ENCODE results near the gene KHSRP.

KHSRP gene

GRCh38 chr19:6448045-6448444, 23.4 kb upstream of the KHSRP start:
- no peak for DNase-seq (ENCODE audit: low read depth, low spot score)
- Histone ChIP-seq H3K4me1 (ENCODE audit: insufficient read depth, insufficient read length) (no peaks in the 10 kb centered on the region), H3K27me3 (ENCODE audit: insufficient read depth, insufficient read length) (no peaks in the 10 kb centered on the region), H3K9me3 (ENCODE audit: insufficient read depth, low read length) (0 out of 2 replicates have a peak, but pooled peaks cover 3% of the 10 kb centered on the region), H3K36me3 (ENCODE audit: insufficient read depth, insufficient read length, low read length) (peaks cover 9% of the 10 kb centered on the region), H3K4me3 (ENCODE audit: insufficient read length, low read depth) (no peak overlapping the region), H3K9ac (ENCODE audit: insufficient read length, low read depth) (no peak overlapping the region)
- TF ChIP-seq YY1 (IDR thresholded peaks at IDR 0.05; ENCODE audit: insufficient read depth, insufficient read length) (no peak), ZNF274 (IDR thresholded peaks at IDR 0.05; ENCODE audit: low read depth, low read length) (no peak), SUZ12 (IDR thresholded peaks at IDR 0.05; ENCODE audit: extremely low read depth, insufficient read depth, insufficient read length) (no peak)

GRCh38 chr19:6446452-6446851, 21.8 kb upstream of the KHSRP start:
- H3K9me3 ChIP-seq (ENCODE audit: insufficient read depth, low read length), result 0 out of 2 replicates have a peak, but pooled peaks cover 3% of the 10 kb centered on the region
- no peak overlapping the region for H3K9ac ChIP-seq (ENCODE audit: insufficient read length, low read depth)
- H3K4me3 ChIP-seq (ENCODE audit: insufficient read length, low read depth), result no peak overlapping the region
- no peaks in the 10 kb centered on the region for H3K4me1 ChIP-seq (ENCODE audit: insufficient read depth, insufficient read length)
- H3K36me3 ChIP-seq (ENCODE audit: insufficient read depth, insufficient read length, low read length), result peaks cover 4% of the 10 kb centered on the region
- no peak for DNase-seq (ENCODE audit: low read depth, low spot score)
- no peak for TF ChIP-seq SUZ12 (IDR thresholded peaks at IDR 0.05; ENCODE audit: extremely low read depth, insufficient read depth, insufficient read length)
- TF ChIP-seq ZNF274 (IDR thresholded peaks at IDR 0.05; ENCODE audit: low read depth, low read length), result no peak
- TF ChIP-seq YY1 (IDR thresholded peaks at IDR 0.05; ENCODE audit: insufficient read depth, insufficient read length), result no peak
- no peaks in the 10 kb centered on the region for H3K27me3 ChIP-seq (ENCODE audit: insufficient read depth, insufficient read length)

DNA sequence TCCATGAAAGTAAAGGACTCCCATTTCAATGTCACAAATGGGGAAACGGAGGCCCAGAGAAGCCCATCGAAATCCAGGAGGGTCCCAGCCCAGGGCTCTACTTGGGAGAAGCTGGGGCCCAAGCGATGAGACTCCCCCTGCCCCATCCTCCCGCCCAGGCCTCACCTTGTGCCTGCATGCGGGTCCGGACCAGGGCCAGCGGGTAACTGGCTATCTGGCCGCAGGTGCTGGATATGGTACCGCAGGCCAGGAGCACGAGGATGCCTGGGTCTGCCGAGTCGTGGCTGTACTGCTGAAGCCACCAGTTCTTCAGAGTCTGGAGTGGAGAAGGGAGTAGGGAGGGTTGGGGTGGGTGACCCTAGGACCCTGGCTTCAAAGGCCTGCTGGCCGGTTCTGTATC, 19.4 kb upstream of the KHSRP start:
- H3K27me3 ChIP-seq (ENCODE audit: insufficient read depth, insufficient read length), result no peaks in the 10 kb centered on the region
- no peak for TF ChIP-seq ZNF274 (IDR thresholded peaks at IDR 0.05; ENCODE audit: low read depth, low read length)
- TF ChIP-seq SUZ12 (IDR thresholded peaks at IDR 0.05; ENCODE audit: extremely low read depth, insufficient read depth, insufficient read length), result no peak
- no peak for TF ChIP-seq YY1 (IDR thresholded peaks at IDR 0.05; ENCODE audit: insufficient read depth, insufficient read length)
- H3K4me3 ChIP-seq (ENCODE audit: insufficient read length, low read depth), result no peak overlapping the region

GRCh38 chr19:6442087-6442688, 17.6 kb upstream of the KHSRP start:
- no peaks in the 10 kb centered on the region for H3K27me3 ChIP-seq (ENCODE audit: insufficient read depth, insufficient read length)
- no peak overlapping the region for H3K9ac ChIP-seq (ENCODE audit: insufficient read length, low read depth)
- TF ChIP-seq ZNF274 (IDR thresholded peaks at IDR 0.05; ENCODE audit: low read depth, low read length) (no peak), SUZ12 (IDR thresholded peaks at IDR 0.05; ENCODE audit: extremely low read depth, insufficient read depth, insufficient read length) (no peak), YY1 (IDR thresholded peaks at IDR 0.05; ENCODE audit: insufficient read depth, insufficient read length) (no peak)
- 0 out of 2 replicates have a peak, but pooled peaks cover 3% of the 10 kb centered on the region for H3K9me3 ChIP-seq (ENCODE audit: insufficient read depth, low read length)
- H3K4me1 ChIP-seq (ENCODE audit: insufficient read depth, insufficient read length), result no peaks in the 10 kb centered on the region
- H3K36me3 ChIP-seq (ENCODE audit: insufficient read depth, insufficient read length, low read length), result no peaks in the 10 kb centered on the region
- H3K4me3 ChIP-seq (ENCODE audit: insufficient read length, low read depth), result no peak overlapping the region
- no peak for DNase-seq (ENCODE audit: low read depth, low spot score)

More for the DNA sequence above, 19.4 kb upstream of the KHSRP start:
- DNase-seq (ENCODE audit: low read depth, low spot score), result no peak
- Histone ChIP-seq H3K9me3 (ENCODE audit: insufficient read depth, low read length) (0 out of 2 replicates have a peak, but pooled peaks cover 3% of the 10 kb centered on the region), H3K9ac (ENCODE audit: insufficient read length, low read depth) (no peak overlapping the region), H3K4me1 (ENCODE audit: insufficient read depth, insufficient read length) (no peaks in the 10 kb centered on the region), H3K36me3 (ENCODE audit: insufficient read depth, insufficient read length, low read length) (no peaks in the 10 kb centered on the region)

- no peaks in the 10 kb centered on the region for H3K36me3 ChIP-seq (ENCODE audit: insufficient read depth, insufficient read length, low read length)
- DNase-seq (ENCODE audit: low read depth, low spot score), result no peak
- no peaks in the 10 kb centered on the region for H3K4me1 ChIP-seq (ENCODE audit: insufficient read depth, insufficient read length)
- H3K27me3 ChIP-seq (ENCODE audit: insufficient read depth, insufficient read length), result no peaks in the 10 kb centered on the region
- TF ChIP-seq SUZ12 (IDR thresholded peaks at IDR 0.05; ENCODE audit: extremely low read depth, insufficient read depth, insufficient read length) (no peak), YY1 (IDR thresholded peaks at IDR 0.05; ENCODE audit: insufficient read depth, insufficient read length) (no peak)
- H3K4me3 ChIP-seq (ENCODE audit: insufficient read length, low read depth), result no peak overlapping the region
- H3K9ac ChIP-seq (ENCODE audit: insufficient read length, low read depth), result no peak overlapping the region
- 0 out of 2 replicates have a peak, but pooled peaks cover 3% of the 10 kb centered on the region for H3K9me3 ChIP-seq (ENCODE audit: insufficient read depth, low read length)
Measured at GRCh38 chr19:6440905-6441304, 16.3 kb upstream of the KHSRP start.

- H3K4me3 ChIP-seq (ENCODE audit: insufficient read length, low read depth), result no peak overlapping the region
- H3K9me3 ChIP-seq (ENCODE audit: insufficient read depth, low read length), result no peaks in the 10 kb centered on the region
- no peak overlapping the region for H3K9ac ChIP-seq (ENCODE audit: insufficient read length, low read depth)
- TF ChIP-seq ZNF274 (IDR thresholded peaks at IDR 0.05; ENCODE audit: low read depth, low read length) (no peak), SUZ12 (IDR thresholded peaks at IDR 0.05; ENCODE audit: extremely low read depth, insufficient read depth, insufficient read length) (no peak), YY1 (IDR thresholded peaks at IDR 0.05; ENCODE audit: insufficient read depth, insufficient read length) (no peak)
- no peaks in the 10 kb centered on the region for H3K36me3 ChIP-seq (ENCODE audit: insufficient read depth, insufficient read length, low read length)
- H3K27me3 ChIP-seq (ENCODE audit: insufficient read depth, insufficient read length), result no peaks in the 10 kb centered on the region
- no peaks in the 10 kb centered on the region for H3K4me1 ChIP-seq (ENCODE audit: insufficient read depth, insufficient read length)
- DNase-seq (ENCODE audit: low read depth, low spot score), result no peak
Measured at GRCh38 chr19:6439743-6440142, 15.1 kb upstream of the KHSRP start.

GRCh38 chr19:6433663-6434062, 9.1 kb upstream of the KHSRP start, which contains the start of gene SLC25A41:
TSS of gene SLC25A41 (minus strand) at chr19:6433763. CDS start at chr19:6433693, 70 bp downstream.
- Histone ChIP-seq H3K4me1 (ENCODE audit: insufficient read depth, insufficient read length) (no peaks in the 10 kb centered on the region), H3K36me3 (ENCODE audit: insufficient read depth, insufficient read length, low read length) (no peaks in the 10 kb centered on the region), H3K4me3 (ENCODE audit: insufficient read length, low read depth) (no peak within 1 kb of the TSS), H3K9me3 (ENCODE audit: insufficient read depth, low read length) (no peaks in the 10 kb centered on the region), H3K27me3 (ENCODE audit: insufficient read depth, insufficient read length) (no peaks in the 10 kb centered on the region), H3K9ac (ENCODE audit: insufficient read length, low read depth) (no peak within 1 kb of the TSS)
- no peak for DNase-seq (ENCODE audit: low read depth, low spot score)
- TF ChIP-seq SUZ12 (IDR thresholded peaks at IDR 0.05; ENCODE audit: extremely low read depth, insufficient read depth, insufficient read length) (no peak), ZNF274 (IDR thresholded peaks at IDR 0.05; ENCODE audit: low read depth, low read length) (no peak), YY1 (IDR thresholded peaks at IDR 0.05; ENCODE audit: insufficient read depth, insufficient read length) (no peak)

Data from NT2/D1 (cell line).